ENCODE data around the gene KCNT1. TPM values are rescaled to one million over a fixed set of nuclear protein-coding genes. Genes with fewer than 3 reads are reported as not detected.

Gene KCNT1
- total RNA-seq, 6 experiments from 2014 or later, result not detected

DNA sequence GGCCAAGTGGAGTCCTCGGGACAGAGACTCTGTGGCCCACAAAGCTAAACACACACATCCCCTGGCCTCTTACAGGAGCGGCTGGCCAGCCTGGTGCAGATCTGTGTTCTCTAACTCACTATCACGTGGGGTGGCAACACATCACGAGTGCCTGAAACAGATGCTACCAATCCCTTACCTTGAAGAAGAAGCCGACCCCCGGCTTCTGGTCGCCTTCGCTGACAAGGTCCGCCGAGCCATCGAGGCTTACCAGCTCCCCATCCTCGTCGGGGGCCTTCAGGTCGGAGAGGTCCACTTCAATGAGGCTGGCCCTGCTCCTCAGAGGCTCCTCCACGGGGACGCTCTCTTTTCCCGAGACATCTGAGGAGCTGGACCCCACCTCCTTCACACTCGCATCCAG lies 118.7 kb downstream of the KCNT1 start:
- Mint-ChIP-seq H3K27me3 (ENCODE audit: insufficient read depth) (peaks cover 2% of the 10 kb centered on the region; the same call in 1 of the 2 replicates), H3K4me3 (no peak overlapping the region), H3K4me1 (ENCODE audit: low read depth) (no peaks in the 10 kb centered on the region), H3K36me3 (ENCODE audit: low read depth) (peaks cover 24% of the 10 kb centered on the region), H3K9me3 (no peaks in the 10 kb centered on the region), H3K27ac (no peak overlapping the region)
- DNase-seq, result no peak
- TF ChIP-seq, protein P1, sequence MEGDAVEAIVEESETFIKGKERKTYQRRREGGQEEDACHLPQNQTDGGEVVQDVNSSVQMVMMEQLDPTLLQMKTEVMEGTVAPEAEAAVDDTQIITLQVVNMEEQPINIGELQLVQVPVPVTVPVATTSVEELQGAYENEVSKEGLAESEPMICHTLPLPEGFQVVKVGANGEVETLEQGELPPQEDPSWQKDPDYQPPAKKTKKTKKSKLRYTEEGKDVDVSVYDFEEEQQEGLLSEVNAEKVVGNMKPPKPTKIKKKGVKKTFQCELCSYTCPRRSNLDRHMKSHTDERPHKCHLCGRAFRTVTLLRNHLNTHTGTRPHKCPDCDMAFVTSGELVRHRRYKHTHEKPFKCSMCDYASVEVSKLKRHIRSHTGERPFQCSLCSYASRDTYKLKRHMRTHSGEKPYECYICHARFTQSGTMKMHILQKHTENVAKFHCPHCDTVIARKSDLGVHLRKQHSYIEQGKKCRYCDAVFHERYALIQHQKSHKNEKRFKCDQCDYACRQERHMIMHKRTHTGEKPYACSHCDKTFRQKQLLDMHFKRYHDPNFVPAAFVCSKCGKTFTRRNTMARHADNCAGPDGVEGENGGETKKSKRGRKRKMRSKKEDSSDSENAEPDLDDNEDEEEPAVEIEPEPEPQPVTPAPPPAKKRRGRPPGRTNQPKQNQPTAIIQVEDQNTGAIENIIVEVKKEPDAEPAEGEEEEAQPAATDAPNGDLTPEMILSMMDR (IDR thresholded peaks at IDR 0.05), result no peak

DNA sequence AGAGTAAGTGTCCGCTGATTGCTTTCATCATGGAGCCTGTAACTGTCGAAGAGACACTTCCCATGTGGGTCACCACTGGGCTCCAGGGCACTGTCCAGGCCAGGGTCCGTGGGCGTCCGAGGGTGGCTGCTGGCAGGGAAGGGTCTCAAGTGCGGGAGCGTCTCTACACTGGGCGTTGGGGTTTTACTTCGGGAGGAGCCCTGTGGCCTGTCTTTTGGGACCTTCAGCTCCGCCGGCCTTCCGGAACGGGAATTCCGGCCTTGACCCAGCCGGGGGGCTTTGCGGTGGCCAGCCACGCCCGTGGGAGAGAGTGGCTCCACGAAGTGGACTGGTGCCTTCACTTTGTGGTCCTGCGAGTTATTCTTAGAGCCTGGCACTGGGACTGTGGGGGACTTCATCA lies 119.1 kb downstream of the KCNT1 start:
- Mint-ChIP-seq H3K4me3 (no peak overlapping the region), H3K36me3 (ENCODE audit: low read depth) (peaks cover 24% of the 10 kb centered on the region), H3K9me3 (no peaks in the 10 kb centered on the region), H3K27ac (no peak overlapping the region), H3K4me1 (ENCODE audit: low read depth) (no peaks in the 10 kb centered on the region), H3K27me3 (ENCODE audit: insufficient read depth) (peaks cover 2% of the 10 kb centered on the region; the same call in 1 of the 2 replicates)
- TF ChIP-seq, protein P1 (IDR thresholded peaks at IDR 0.05), result no peak
- no peak for DNase-seq

DNA sequence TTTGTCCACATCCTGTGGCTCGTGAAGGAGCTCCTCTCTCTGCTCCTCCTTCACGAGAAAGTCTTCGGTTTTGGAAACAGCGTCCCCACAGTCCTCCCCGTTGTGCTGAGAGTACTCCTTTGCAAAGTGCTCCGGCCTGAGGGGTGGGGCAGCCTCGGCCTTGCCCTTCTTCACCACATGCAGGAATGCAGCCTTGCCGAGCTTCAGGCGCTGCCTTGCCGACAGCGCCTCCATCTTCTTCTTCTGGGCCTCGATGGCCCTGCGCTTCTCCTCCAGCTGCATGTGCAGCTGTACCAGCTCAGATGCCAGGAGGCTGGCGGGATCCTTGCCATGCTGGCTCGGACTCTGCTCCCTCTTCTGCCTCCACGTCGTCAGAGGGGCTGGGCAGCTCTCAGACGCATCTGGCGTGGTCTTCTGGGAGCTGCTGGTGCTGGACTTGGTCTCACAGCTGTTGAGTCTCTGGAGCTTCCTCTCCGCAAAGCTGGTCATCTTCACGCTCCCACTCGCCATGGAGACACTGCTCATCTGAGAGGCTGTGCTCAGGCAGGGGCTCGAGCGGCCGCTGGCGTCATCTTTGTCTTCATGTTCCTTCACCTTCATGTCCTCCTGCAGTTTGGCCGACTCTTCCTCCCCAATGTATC lies 119.9 kb downstream of the KCNT1 start:
- DNase-seq, result no peak
- no peak overlapping the region for H3K4me3 Mint-ChIP-seq
- no peaks in the 10 kb centered on the region for H3K4me1 Mint-ChIP-seq (ENCODE audit: low read depth)
- TF ChIP-seq, protein P1 (IDR thresholded peaks at IDR 0.05), result no peak
- no peak overlapping the region for H3K27ac Mint-ChIP-seq
- peaks cover 29% of the 10 kb centered on the region for H3K36me3 Mint-ChIP-seq (ENCODE audit: low read depth)
- no peaks in the 10 kb centered on the region for H3K9me3 Mint-ChIP-seq
- peaks cover 2% of the 10 kb centered on the region; the same call in 1 of the 2 replicates for H3K27me3 Mint-ChIP-seq (ENCODE audit: insufficient read depth)

DNA sequence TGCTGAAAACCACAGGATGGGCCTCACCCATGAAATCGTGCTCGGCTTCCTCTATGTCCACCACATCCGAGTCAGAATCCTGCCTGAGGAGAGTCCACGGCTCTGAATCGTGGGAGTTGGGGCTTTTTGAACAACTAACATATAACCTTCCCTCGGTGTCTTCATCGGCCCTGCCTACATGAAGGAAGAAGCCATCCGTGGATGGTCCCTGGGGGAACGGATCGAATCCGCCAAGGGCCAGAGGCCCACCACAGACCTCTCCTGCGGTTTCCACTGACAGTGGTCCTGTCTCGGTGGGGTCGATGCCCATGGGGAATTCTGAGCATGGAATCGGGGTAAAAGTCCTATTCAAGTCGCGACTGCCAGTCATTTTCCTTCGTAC lies 120.4 kb downstream of the KCNT1 start:
- H3K27me3 Mint-ChIP-seq (ENCODE audit: insufficient read depth), result peaks cover 2% of the 10 kb centered on the region; the same call in 1 of the 2 replicates
- H3K27ac Mint-ChIP-seq, result no peak overlapping the region
- H3K4me1 Mint-ChIP-seq (ENCODE audit: low read depth), result no peaks in the 10 kb centered on the region
- TF ChIP-seq, protein P1 (IDR thresholded peaks at IDR 0.05), result no peak
- DNase-seq, result no peak
- H3K9me3 Mint-ChIP-seq, result no peaks in the 10 kb centered on the region
- no peak overlapping the region for H3K4me3 Mint-ChIP-seq
- H3K36me3 Mint-ChIP-seq (ENCODE audit: low read depth), result peaks cover 34% of the 10 kb centered on the region

DNA sequence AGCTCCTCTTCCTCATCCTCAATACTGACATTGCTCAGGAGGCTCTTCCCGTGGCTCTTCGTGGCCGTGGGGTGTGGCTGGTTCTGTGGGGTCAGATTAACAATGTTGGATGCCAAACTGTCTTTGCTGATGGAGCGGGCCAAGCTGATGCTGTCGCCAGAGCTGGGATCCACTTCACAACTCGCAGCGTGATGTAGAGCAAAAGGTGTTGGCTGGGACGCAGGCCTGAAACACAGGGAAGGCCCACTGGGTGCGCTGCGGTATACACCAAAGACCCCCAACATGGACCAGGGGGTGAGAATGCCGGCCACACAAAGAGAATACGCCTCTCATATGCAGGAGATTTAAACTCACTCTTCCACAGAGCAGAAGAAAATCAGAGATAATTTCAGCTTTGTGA lies 121.1 kb downstream of the KCNT1 start:
- DNase-seq, result no peak
- no peak overlapping the region for H3K27ac Mint-ChIP-seq
- TF ChIP-seq, protein P1 (IDR thresholded peaks at IDR 0.05), result no peak

More for the DNA sequence above, 121.1 kb downstream of the KCNT1 start:
- peaks cover 38% of the 10 kb centered on the region for H3K36me3 Mint-ChIP-seq (ENCODE audit: low read depth)
- no peak overlapping the region for H3K4me3 Mint-ChIP-seq
- no peaks in the 10 kb centered on the region for H3K4me1 Mint-ChIP-seq (ENCODE audit: low read depth)
- peaks cover 2% of the 10 kb centered on the region for H3K27me3 Mint-ChIP-seq (ENCODE audit: insufficient read depth)
- H3K9me3 Mint-ChIP-seq, result peaks cover 2% of the 10 kb centered on the region; the same call in 1 of the 2 replicates
